ENCODE results near the gene L3MBTL4. TPM values are rescaled to one million over a fixed set of nuclear protein-coding genes. Genes with fewer than 3 reads are reported as not detected.

Gene L3MBTL4
- total RNA-seq, 1 experiment from 2014 or later = 1.4 TPM

- TF ChIP-seq NR1H2 (CRISPR knock-in tag; IDR thresholded peaks at IDR 0.05) = no peak
- TF ChIP-seq HMGA2 (CRISPR knock-in tag; IDR thresholded peaks at IDR 0.05) = no peak
- TF ChIP-seq CREB1 (CRISPR knock-in tag; IDR thresholded peaks at IDR 0.05) = no peak
- TF ChIP-seq ELF4 (CRISPR knock-in tag; IDR thresholded peaks at IDR 0.05; ENCODE audit: low read depth) = no peak
- no peak for TF ChIP-seq GTF2I (CRISPR knock-in tag; conservative IDR thresholded peaks at IDR 0.05)
- no peak for TF ChIP-seq CDX4 (CRISPR knock-in tag; IDR thresholded peaks at IDR 0.05; ENCODE audit: borderline replicate concordance)
- no peak for TF ChIP-seq ZNF671 (CRISPR knock-in tag; IDR thresholded peaks at IDR 0.05)
- TF ChIP-seq KAT7 (CRISPR knock-in tag; IDR thresholded peaks at IDR 0.05; ENCODE audit: borderline replicate concordance) = no peak
- TF ChIP-seq ATF1 (CRISPR knock-in tag; IDR thresholded peaks at IDR 0.05) = no peak
- no peak for TF ChIP-seq MXD4 (CRISPR knock-in tag; IDR thresholded peaks at IDR 0.05; ENCODE audit: borderline replicate concordance)
Observed at GRCh38 chr18:5914951-5915350, 499.8 kb downstream of the L3MBTL4 start (continued).

GRCh38 chr18:5914016-5914415, 500.7 kb downstream of the L3MBTL4 start:
- Mint-ChIP-seq H3K9me3 (no peaks in the 10 kb centered on the region), H3K4me1 (peaks cover 33% of the 10 kb centered on the region), H3K36me3 (no peaks in the 10 kb centered on the region; the same call in 1 of the 2 replicates), H3K27me3 (ENCODE audit: low read depth) (no peaks in the 10 kb centered on the region), H3K27ac (no peak overlapping the region), H3K4me3 (no peak overlapping the region)
- ChIA-PET POLR2A (interaction anchor here (0.6 kb wide), 1 partner anchor 1640 kb away, joined by 3 read pairs; no protein-coding TSS in a partner anchor), CTCF (interaction anchor here (1.2 kb wide), 1 partner anchor 23 kb away, joined by 3 read pairs; no protein-coding TSS in a partner anchor)
- no peak for DNase-seq (ENCODE audit: low spot score)
- no peak for ATAC-seq
- TF ChIP-seq USF2 (CRISPR knock-in tag; IDR thresholded peaks at IDR 0.05) (no peak), ZNF423 (CRISPR knock-in tag; IDR thresholded peaks at IDR 0.05) (no peak), STAT6 (CRISPR knock-in tag; conservative IDR thresholded peaks at IDR 0.05; ENCODE audit: low read depth) (no peak), ATF1 (CRISPR knock-in tag; IDR thresholded peaks at IDR 0.05) (no peak), MAX (CRISPR knock-in tag; IDR thresholded peaks at IDR 0.05) (no peak), PRDM15 (CRISPR knock-in tag; IDR thresholded peaks at IDR 0.05) (no peak), ARID4B (CRISPR knock-in tag; IDR thresholded peaks at IDR 0.05; ENCODE audit: borderline replicate concordance) (no peak)
- TF ChIP-seq, protein P1, sequence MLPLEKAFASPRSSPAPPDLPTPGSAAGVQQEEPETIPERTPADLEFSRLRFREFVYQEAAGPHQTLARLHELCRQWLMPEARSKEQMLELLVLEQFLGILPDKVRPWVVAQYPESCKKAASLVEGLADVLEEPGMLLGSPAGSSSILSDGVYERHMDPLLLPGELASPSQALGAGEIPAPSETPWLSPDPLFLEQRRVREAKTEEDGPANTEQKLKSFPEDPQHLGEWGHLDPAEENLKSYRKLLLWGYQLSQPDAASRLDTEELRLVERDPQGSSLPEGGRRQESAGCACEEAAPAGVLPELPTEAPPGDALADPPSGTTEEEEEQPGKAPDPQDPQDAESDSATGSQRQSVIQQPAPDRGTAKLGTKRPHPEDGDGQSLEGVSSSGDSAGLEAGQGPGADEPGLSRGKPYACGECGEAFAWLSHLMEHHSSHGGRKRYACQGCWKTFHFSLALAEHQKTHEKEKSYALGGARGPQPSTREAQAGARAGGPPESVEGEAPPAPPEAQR (CRISPR knock-in tag; IDR thresholded peaks at IDR 0.05) = no peak
- TF ChIP-seq, protein P2, sequence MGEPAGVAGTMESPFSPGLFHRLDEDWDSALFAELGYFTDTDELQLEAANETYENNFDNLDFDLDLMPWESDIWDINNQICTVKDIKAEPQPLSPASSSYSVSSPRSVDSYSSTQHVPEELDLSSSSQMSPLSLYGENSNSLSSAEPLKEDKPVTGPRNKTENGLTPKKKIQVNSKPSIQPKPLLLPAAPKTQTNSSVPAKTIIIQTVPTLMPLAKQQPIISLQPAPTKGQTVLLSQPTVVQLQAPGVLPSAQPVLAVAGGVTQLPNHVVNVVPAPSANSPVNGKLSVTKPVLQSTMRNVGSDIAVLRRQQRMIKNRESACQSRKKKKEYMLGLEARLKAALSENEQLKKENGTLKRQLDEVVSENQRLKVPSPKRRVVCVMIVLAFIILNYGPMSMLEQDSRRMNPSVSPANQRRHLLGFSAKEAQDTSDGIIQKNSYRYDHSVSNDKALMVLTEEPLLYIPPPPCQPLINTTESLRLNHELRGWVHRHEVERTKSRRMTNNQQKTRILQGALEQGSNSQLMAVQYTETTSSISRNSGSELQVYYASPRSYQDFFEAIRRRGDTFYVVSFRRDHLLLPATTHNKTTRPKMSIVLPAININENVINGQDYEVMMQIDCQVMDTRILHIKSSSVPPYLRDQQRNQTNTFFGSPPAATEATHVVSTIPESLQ (CRISPR knock-in tag; IDR thresholded peaks at IDR 0.05) = no peak

Data from WTC11 (cell line).